GM23338 (cell line): ENCODE results near the gene HYKK. TPM values are rescaled to one million over a fixed set of nuclear protein-coding genes. Genes with fewer than 3 reads are reported as not detected.
A peak's percentile ranks its signal among the peaks of the same experiment; 100 is the strongest.

Source experiments
- ATAC-seq: fragments of 200-7000 bp; cut with Tn5 transposase; 3 replicates; pipeline ENCODE4 v1.9.1; 2020
- DNase-seq: peaks from one replicate; pipeline ENCODE4 v3.0.0-alpha.2; 2015; ENCODE audit warnings: low spot score
- H2AFZ ChIP-seq: fragments of 200-600 bp; sonication (generic); 2 replicates; pipeline ENCODE4 v1.8.0; 2016; ENCODE audit warnings: antibody characterized with exemption, mild to moderate bottlenecking, moderate library complexity
- H3F3A ChIP-seq: fragments of 200-600 bp; sonication (generic); replicated peaks from 2 replicates; pipeline ENCODE4 v1.8.0; 2017; ENCODE audit warnings: antibody characterized with exemption, mixed run types, low read depth
- H3K27ac ChIP-seq: fragments of 200-600 bp; sonication (generic); 2 replicates; pipeline ENCODE4 v1.6.1; 2016; ENCODE audit warnings: low read depth
- H3K27me3 ChIP-seq: fragments of 200-600 bp; sonication (generic); 2 replicates; pipeline ENCODE4 v1.8.0; 2016; ENCODE audit warnings: mild to moderate bottlenecking, mixed run types, moderate library complexity; ENCODE audit not compliant: insufficient read depth
- H3K36me3 ChIP-seq: fragments of 200-600 bp; sonication (generic); 2 replicates; pipeline ENCODE4 v1.8.0; 2016; ENCODE audit warnings: mild to moderate bottlenecking; ENCODE audit not compliant: insufficient read depth
- H3K4me1 ChIP-seq: fragments of 200-600 bp; sonication (generic); 2 replicates; pipeline ENCODE4 v1.8.0; 2016; ENCODE audit warnings: mild to moderate bottlenecking, moderate library complexity; ENCODE audit not compliant: insufficient read depth
- H3K4me2 ChIP-seq: fragments of 200-600 bp; sonication (generic); 2 replicates; pipeline ENCODE4 v1.7.1; 2017; ENCODE audit warnings: mixed run types
- H3K4me3 ChIP-seq: fragments of 200-600 bp; sonication (generic); 2 replicates; pipeline ENCODE4 v1.6.1; 2016; ENCODE audit warnings: mixed run types
- H3K79me2 ChIP-seq: fragments of 200-600 bp; sonication (generic); replicated peaks from 2 replicates; pipeline ENCODE4 v1.8.0; 2017; ENCODE audit warnings: mild to moderate bottlenecking; ENCODE audit not compliant: insufficient read depth
- H3K9me2 ChIP-seq: fragments of 200-600 bp; sonication (generic); 2 replicates; pipeline ENCODE4 v1.8.0; 2017; ENCODE audit not compliant: insufficient read depth
- H4K20me1 ChIP-seq: fragments of 200-600 bp; sonication (generic); replicated peaks from 2 replicates; pipeline ENCODE4 v1.8.0; 2017; ENCODE audit warnings: mild to moderate bottlenecking; ENCODE audit not compliant: insufficient read depth
- H3K27ac Mint-ChIP-seq: 2 replicates; pipeline ENCODE4 v1.8.0; 2020; ENCODE audit warnings: inconsistent platforms, mild to moderate bottlenecking, moderate library complexity, mixed read lengths
- H3K27me3 Mint-ChIP-seq: 3 replicates; pipeline ENCODE4 v1.8.0; 2022; ENCODE audit warnings: low read depth, mild to moderate bottlenecking, moderate library complexity, mixed read lengths, inconsistent platforms; ENCODE audit not compliant: insufficient read depth, poor library complexity
- H3K36me3 Mint-ChIP-seq: 3 replicates; pipeline ENCODE4 v1.8.0; 2021; ENCODE audit warnings: low read depth, mild to moderate bottlenecking, inconsistent platforms, moderate library complexity, mixed read lengths
- H3K4me1 Mint-ChIP-seq: 3 replicates; pipeline ENCODE4 v1.8.0; 2020; ENCODE audit warnings: mild to moderate bottlenecking, inconsistent platforms, mixed read lengths
- H3K4me3 Mint-ChIP-seq: 3 replicates; pipeline ENCODE4 v1.8.0; 2021; ENCODE audit warnings: moderate library complexity, mild to moderate bottlenecking, inconsistent platforms, mixed read lengths
- H3K9me3 Mint-ChIP-seq: 3 replicates; pipeline ENCODE4 v1.8.0; 2020; ENCODE audit warnings: moderate library complexity, mild to moderate bottlenecking, inconsistent platforms, mixed read lengths
- EZH2 ChIP-seq: fragments of 200-600 bp; sonication (generic); IDR thresholded peaks from one replicate; pipeline ENCODE4 v1.8.0; 2017; ENCODE audit warnings: antibody characterized with exemption, mild to moderate bottlenecking, low read depth; ENCODE audit not compliant: unreplicated experiment
- EZH2phosphoT487 ChIP-seq: fragments of 200-600 bp; sonication (generic); IDR thresholded peaks from one replicate; pipeline ENCODE4 v1.8.1; 2018; ENCODE audit warnings: antibody characterized with exemption; ENCODE audit not compliant: unreplicated experiment
- JUNB ChIP-seq: IDR thresholded peaks from one replicate; pipeline ENCODE4 v1.6.1; 2016; ENCODE audit warnings: antibody characterized with exemption; ENCODE audit not compliant: unreplicated experiment
- POLR2AphosphoS5 ChIP-seq: IDR thresholded peaks from 2 replicates; pipeline ENCODE4 v1.6.1; 2016; ENCODE audit warnings: antibody characterized with exemption, low read depth
- STAT1 ChIP-seq: IDR thresholded peaks from one replicate; pipeline ENCODE4 v1.6.1; 2016; ENCODE audit warnings: antibody characterized with exemption; ENCODE audit not compliant: unreplicated experiment
- ZNF114 ChIP-seq: fragments of 250-450 bp; sonication (Bioruptor Pico); IDR thresholded peaks from 2 replicates; pipeline ENCODE4 v1.5.0; 2020; ENCODE audit warnings: mild to moderate bottlenecking, moderate library complexity
- ZNF331 ChIP-seq: fragments of 250-450 bp; sonication (Bioruptor Pico); IDR thresholded peaks from 2 replicates; pipeline ENCODE4 v1.5.0; 2020; ENCODE audit warnings: low read depth, mild to moderate bottlenecking, moderate library complexity
- polyA plus RNA-seq: library from polyadenylated mRNA; unstranded; fragments of >200 nt; fragmentation: Nextera tagmentation; extraction: Ambion mirVana; gene quantifications from 2 replicates; pipeline ENCODE4 v1.2.1, GENCODE V29; 2016
- total RNA-seq: library from RNA; depleted of rRNA; stranded (reverse); fragments of >200 nt; shearing (Covaris generic); gene quantifications from 2 replicates; pipeline ENCODE4 v1.2.3, GENCODE V29; 2014
- TF ChIP-seq, protein P1 (sequence below), 2 experiments: fragments of 200-600 bp in 1 of 2; sonication (generic) in 1 of 2; conservative IDR thresholded peaks; 2 replicates each; pipeline versions ENCODE4 v1.5.1 to v1.6.1; 2016 to 2017; ENCODE audit warnings: antibody characterized with exemption in 2 of 2, low read depth in 2 of 2, mild to moderate bottlenecking in 2 of 2, moderate library complexity in 1 of 2

The HYKK gene
- total and polyA plus RNA-seq, 2 experiments from 2014 or later, result 2.9 to 5.5 TPM

DNA sequence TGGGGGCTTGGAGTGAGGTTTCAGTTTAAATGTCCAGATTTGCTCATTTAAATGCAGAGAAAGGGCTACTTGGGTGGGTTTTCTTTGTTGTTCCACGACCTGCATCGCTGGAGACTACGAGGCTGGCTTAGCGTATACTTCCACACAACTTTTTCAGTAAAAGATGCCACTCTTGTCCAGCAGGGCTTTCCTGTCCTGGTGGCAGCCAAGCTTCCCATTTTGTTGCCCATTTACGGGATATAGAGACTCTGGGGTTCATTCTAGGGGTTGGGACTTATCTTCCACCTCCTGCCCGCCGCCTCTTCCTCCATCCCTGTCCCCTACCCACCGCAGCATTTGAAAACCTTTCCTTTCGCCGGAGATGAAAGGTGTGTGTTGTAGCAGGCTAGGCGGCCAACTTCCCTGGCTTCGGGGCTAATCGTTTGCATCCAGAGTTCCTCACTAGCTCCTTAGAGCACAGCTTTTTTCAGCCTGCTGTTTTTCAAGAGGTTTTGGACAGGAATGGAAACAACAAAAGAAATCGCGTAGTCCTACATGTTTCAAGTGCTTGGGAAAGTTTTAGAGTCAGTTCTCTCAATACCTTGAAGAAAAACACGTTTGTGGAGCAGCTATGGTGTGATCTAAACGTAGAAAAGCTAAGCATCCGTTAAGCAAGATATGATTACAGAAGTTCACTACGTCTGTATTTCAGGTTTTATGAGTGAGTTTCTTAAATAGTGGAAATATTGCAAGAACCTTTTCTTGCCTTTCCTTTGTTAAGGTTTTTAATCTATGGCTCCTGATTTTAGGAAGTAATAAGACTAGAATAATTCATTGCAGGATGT, 58.8 kb downstream of the HYKK start:
- Histone ChIP-seq H4K20me1 (no peaks in the 10 kb centered on the region; the same call in none of the 2 replicates), H3K79me2 (peaks cover 47% of the 10 kb centered on the region), H3K4me1 (peaks cover 8% of the 10 kb centered on the region; the same call in 1 of the 2 replicates), H3F3A (peaks cover 7% of the 10 kb centered on the region; the same call in 1 of the 2 replicates), H3K27me3 (no peaks in the 10 kb centered on the region), H3K4me3 (peak overlapping the region; percentile 62), H3K4me2 (peak overlapping the region; percentile 84), H2AFZ (peak overlapping the region; percentile 86), H3K27ac (no peak overlapping the region), H3K9me2 (no peaks in the 10 kb centered on the region), H3K36me3 (no peaks in the 10 kb centered on the region)
- peaks cover 27% of the 10 kb centered on the region for H3K4me1 Mint-ChIP-seq
- no peak for TF ChIP-seq ZNF114 (CRISPR knock-in tag)
- TF ChIP-seq, protein P1, sequence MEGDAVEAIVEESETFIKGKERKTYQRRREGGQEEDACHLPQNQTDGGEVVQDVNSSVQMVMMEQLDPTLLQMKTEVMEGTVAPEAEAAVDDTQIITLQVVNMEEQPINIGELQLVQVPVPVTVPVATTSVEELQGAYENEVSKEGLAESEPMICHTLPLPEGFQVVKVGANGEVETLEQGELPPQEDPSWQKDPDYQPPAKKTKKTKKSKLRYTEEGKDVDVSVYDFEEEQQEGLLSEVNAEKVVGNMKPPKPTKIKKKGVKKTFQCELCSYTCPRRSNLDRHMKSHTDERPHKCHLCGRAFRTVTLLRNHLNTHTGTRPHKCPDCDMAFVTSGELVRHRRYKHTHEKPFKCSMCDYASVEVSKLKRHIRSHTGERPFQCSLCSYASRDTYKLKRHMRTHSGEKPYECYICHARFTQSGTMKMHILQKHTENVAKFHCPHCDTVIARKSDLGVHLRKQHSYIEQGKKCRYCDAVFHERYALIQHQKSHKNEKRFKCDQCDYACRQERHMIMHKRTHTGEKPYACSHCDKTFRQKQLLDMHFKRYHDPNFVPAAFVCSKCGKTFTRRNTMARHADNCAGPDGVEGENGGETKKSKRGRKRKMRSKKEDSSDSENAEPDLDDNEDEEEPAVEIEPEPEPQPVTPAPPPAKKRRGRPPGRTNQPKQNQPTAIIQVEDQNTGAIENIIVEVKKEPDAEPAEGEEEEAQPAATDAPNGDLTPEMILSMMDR (conservative IDR thresholded peaks at IDR 0.05; ENCODE audit: low read depth in 2 of 2), result 0 out of 4 replicates have a peak, but pooled peaks of 1 of the 2 experiments have one; percentile 19
- no peaks in the 10 kb centered on the region; the same call in 2 of the 3 replicates for H3K36me3 Mint-ChIP-seq
- H3K9me3 Mint-ChIP-seq, result no peaks in the 10 kb centered on the region
- H3K27ac Mint-ChIP-seq, result peak overlapping the region; percentile 78
- ATAC-seq (peak; percentile 28), DNase-seq (peak; percentile 59)
- peaks cover 5% of the 10 kb centered on the region for H3K27me3 Mint-ChIP-seq
- peak overlapping the region; percentile 91 for H3K4me3 Mint-ChIP-seq

DNA sequence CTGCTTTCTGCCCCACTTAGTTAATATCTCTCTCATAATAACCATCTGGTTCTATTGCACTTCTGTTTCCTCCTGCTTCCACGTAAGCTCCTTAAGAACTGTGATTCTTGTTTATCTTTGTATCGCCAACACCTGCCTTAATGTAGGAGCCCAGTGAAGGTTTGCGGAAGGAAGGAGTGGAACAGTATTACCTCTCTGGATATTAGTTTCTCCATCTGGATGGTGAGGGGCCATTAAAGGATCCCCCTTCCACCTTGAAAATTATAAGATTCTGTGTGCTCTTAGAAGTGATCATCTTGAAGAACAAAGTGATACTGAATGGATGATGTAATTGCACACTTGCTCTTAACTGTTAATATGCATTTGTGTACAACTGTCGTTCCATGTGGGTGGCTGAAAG, 60.2 kb downstream of the HYKK start:
- no peak for ATAC-seq
- H3K4me1 ChIP-seq, result peaks cover 11% of the 10 kb centered on the region; the same call in 1 of the 2 replicates
- no peak overlapping the region for H3K27ac ChIP-seq
- no peaks in the 10 kb centered on the region; the same call in none of the 2 replicates for H4K20me1 ChIP-seq
- H3K36me3 Mint-ChIP-seq, result no peaks in the 10 kb centered on the region; the same call in 2 of the 3 replicates
- H3K79me2 ChIP-seq, result peaks cover 60% of the 10 kb centered on the region
- no peak overlapping the region for H3K4me3 ChIP-seq
- TF ChIP-seq STAT1 (no peak), EZH2phosphoT487 (no peak), ZNF331 (CRISPR knock-in tag) (no peak), JUNB (no peak), POLR2AphosphoS5 (no peak), EZH2 (no peak)
- peaks cover 22% of the 10 kb centered on the region for H3K4me1 Mint-ChIP-seq
- no peak for DNase-seq
- peaks cover 5% of the 10 kb centered on the region for H3K27me3 Mint-ChIP-seq
- peaks cover 7% of the 10 kb centered on the region; the same call in 1 of the 2 replicates for H3F3A ChIP-seq
- H3K27me3 ChIP-seq, result no peaks in the 10 kb centered on the region
- no peak overlapping the region for H2AFZ ChIP-seq
- H3K9me3 Mint-ChIP-seq, result no peaks in the 10 kb centered on the region
- no peaks in the 10 kb centered on the region for H3K36me3 ChIP-seq
- H3K27ac Mint-ChIP-seq, result no peak overlapping the region
- no peaks in the 10 kb centered on the region for H3K9me2 ChIP-seq
- H3K4me3 Mint-ChIP-seq, result peak overlapping the region; percentile 53
- H3K4me2 ChIP-seq, result peak overlapping the region; percentile 46; the same call in 1 of the 2 replicates
